Neural cell (in vitro differentiated cells): ENCODE results near the gene CCN5. TPM values are rescaled to one million over a fixed set of nuclear protein-coding genes. Genes with fewer than 3 reads are reported as not detected.

Experiments used
- H2AFZ ChIP-seq: fragments of 200-600, 300-800 bp; sonication (generic), shearing (Covaris generic); 2 replicates; pipeline ENCODE4 v1.6.0; 2014; ENCODE audit warnings: low read depth, mild to moderate bottlenecking, antibody characterized with exemption, low read length, moderate library complexity
- H3F3A ChIP-seq: fragments of 200-600 bp; shearing (Covaris generic); 2 replicates; pipeline ENCODE4 v1.6.1; 2016; ENCODE audit warnings: mild to moderate bottlenecking, moderate library complexity, mixed read lengths, antibody characterized with exemption, low read length; ENCODE audit not compliant: insufficient read depth, poor library complexity, severe bottlenecking
- H3K27ac ChIP-seq: fragments of 200-600, 300-800 bp; sonication (generic), shearing (Covaris generic); 2 replicates; pipeline ENCODE4 v1.5.1; 2014; ENCODE audit warnings: mild to moderate bottlenecking, low read length, moderate library complexity
- H3K27me3 ChIP-seq: fragments of 300-800, 200-600 bp; sonication (generic), shearing (Covaris generic); 2 replicates; pipeline ENCODE4 v1.6.0; 2014; ENCODE audit warnings: mild to moderate bottlenecking, low read depth, low read length, moderate library complexity; ENCODE audit not compliant: insufficient read depth
- H3K36me3 ChIP-seq: fragments of 300-800, 200-600 bp; sonication (generic), shearing (Covaris generic); 2 replicates; pipeline ENCODE4 v1.5.1; 2014; ENCODE audit warnings: mild to moderate bottlenecking, antibody characterized with exemption, low read length, moderate library complexity; ENCODE audit not compliant: insufficient read depth
- H3K4me2 ChIP-seq: fragments of 300-800, 200-600 bp; sonication (generic), shearing (Covaris generic); 2 replicates; pipeline ENCODE4 v1.6.0; 2014; ENCODE audit warnings: mild to moderate bottlenecking, low read length
- H3K4me3 ChIP-seq: fragments of 300-800, 200-600 bp; sonication (generic), shearing (Covaris generic); 2 replicates; pipeline ENCODE4 v1.5.1; 2014; ENCODE audit warnings: mild to moderate bottlenecking, low read length, moderate library complexity
- H3K79me2 ChIP-seq: fragments of 200-600 bp; shearing (Covaris generic); replicated peaks from 2 replicates; pipeline ENCODE4 v1.6.0; 2014; ENCODE audit warnings: mild to moderate bottlenecking, low read length, moderate library complexity; ENCODE audit not compliant: insufficient read depth
- H3K9ac ChIP-seq: fragments of 300-800, 200-600 bp; sonication (generic), shearing (Covaris generic); 2 replicates; pipeline ENCODE4 v1.6.1; 2016; ENCODE audit warnings: mild to moderate bottlenecking, low read length, mixed read lengths
- H3K9me2 ChIP-seq: fragments of 200-600 bp; shearing (Covaris generic); 2 replicates; pipeline ENCODE4 v1.6.1; 2016; ENCODE audit warnings: mild to moderate bottlenecking, low read length, mixed read lengths; ENCODE audit not compliant: insufficient read depth
- H3K9me3 ChIP-seq: fragments of 200-600, 300-800 bp; sonication (generic), shearing (Covaris generic); 2 replicates; pipeline ENCODE4 v1.6.1; 2016; ENCODE audit warnings: mild to moderate bottlenecking, mixed run types, low read length, moderate library complexity, mixed read lengths
- H4K20me1 ChIP-seq: fragments of 200-600 bp; shearing (Covaris generic); 2 replicates; pipeline ENCODE4 v1.6.1; 2016; ENCODE audit warnings: mild to moderate bottlenecking, mixed run types; ENCODE audit not compliant: insufficient read depth
- CTCF ChIP-seq: fragments of 450-650 bp; IDR thresholded peaks from 2 replicates; pipeline ENCODE4 v1.5.1; 2014; ENCODE audit warnings: antibody characterized with exemption, mild to moderate bottlenecking, moderate library complexity; ENCODE audit not compliant: poor library complexity, severe bottlenecking
- EP300 ChIP-seq: fragments of 450-650 bp; conservative IDR thresholded peaks from 2 replicates; pipeline ENCODE4 v1.6.1; 2014; ENCODE audit warnings: antibody characterized with exemption, mild to moderate bottlenecking, moderate library complexity; ENCODE audit not compliant: poor library complexity, severe bottlenecking
- EZH2 ChIP-seq: fragments of 200-600, 300-800 bp; shearing (Covaris generic), sonication (generic); IDR thresholded peaks from 2 replicates; pipeline ENCODE4 v1.6.1; 2014; ENCODE audit warnings: antibody characterized with exemption, low read length, borderline replicate concordance, mild to moderate bottlenecking; ENCODE audit not compliant: insufficient read depth, poor library complexity, severe bottlenecking
- MXI1 ChIP-seq: fragments of 450-650 bp; conservative IDR thresholded peaks from 2 replicates; pipeline ENCODE4 v1.6.1; 2014; ENCODE audit warnings: antibody characterized with exemption, mild to moderate bottlenecking; ENCODE audit not compliant: poor library complexity, severe bottlenecking
- POLR2AphosphoS5 ChIP-seq: IDR thresholded peaks from 2 replicates; pipeline ENCODE4 v1.6.1; 2012
- RAD21 ChIP-seq: fragments of 450-650 bp; conservative IDR thresholded peaks from 2 replicates; pipeline ENCODE4 v1.6.1; 2014; ENCODE audit warnings: antibody characterized with exemption, mild to moderate bottlenecking, moderate library complexity
- SMC3 ChIP-seq: fragments of 450-650 bp; conservative IDR thresholded peaks from 2 replicates; pipeline ENCODE4 v1.6.1; 2014; ENCODE audit warnings: antibody characterized with exemption, mild to moderate bottlenecking, moderate library complexity; ENCODE audit not compliant: poor library complexity
- TAF1 ChIP-seq: IDR thresholded peaks from 2 replicates; pipeline ENCODE4 v1.6.1; 2012; ENCODE audit warnings: low read depth
- polyA plus RNA-seq: library from polyadenylated mRNA; depleted of rRNA; stranded (reverse); fragments of >200 nt; gene quantifications from 2 replicates; pipeline ENCODE4 v1.2.3, GENCODE V29; 2014
- TF ChIP-seq, protein P1 (sequence below): IDR thresholded peaks from 2 replicates; pipeline ENCODE4 v1.6.1; 2012; ENCODE audit warnings: borderline replicate concordance

Gene CCN5
- polyA plus RNA-seq, 1 donor from 2014 or later = not detected

DNA sequence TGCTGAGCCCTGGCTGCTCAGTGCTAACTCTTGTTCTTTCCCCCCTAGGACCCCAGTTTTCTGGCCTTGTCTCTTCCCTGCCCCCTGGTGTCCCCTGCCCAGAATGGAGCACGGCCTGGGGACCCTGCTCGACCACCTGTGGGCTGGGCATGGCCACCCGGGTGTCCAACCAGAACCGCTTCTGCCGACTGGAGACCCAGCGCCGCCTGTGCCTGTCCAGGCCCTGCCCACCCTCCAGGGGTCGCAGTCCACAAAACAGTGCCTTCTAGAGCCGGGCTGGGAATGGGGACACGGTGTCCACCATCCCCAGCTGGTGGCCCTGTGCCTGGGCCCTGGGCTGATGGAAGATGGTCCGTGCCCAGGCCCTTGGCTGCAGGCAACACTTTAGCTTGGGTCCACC is 11.9 kb downstream of the CCN5 start:
- H3K4me3 ChIP-seq = no peak overlapping the region
- H3K4me2 ChIP-seq = no peak overlapping the region
- H3K9ac ChIP-seq = no peak overlapping the region
- H3K27me3 ChIP-seq = no peaks in the 10 kb centered on the region
- H3K36me3 ChIP-seq = no peaks in the 10 kb centered on the region
- TF ChIP-seq EP300 (no peak), POLR2AphosphoS5 (no peak), MXI1 (no peak), TAF1 (no peak), SMC3 (no peak), RAD21 (no peak), EZH2 (no peak), CTCF (no peak)
- TF ChIP-seq, protein P1, sequence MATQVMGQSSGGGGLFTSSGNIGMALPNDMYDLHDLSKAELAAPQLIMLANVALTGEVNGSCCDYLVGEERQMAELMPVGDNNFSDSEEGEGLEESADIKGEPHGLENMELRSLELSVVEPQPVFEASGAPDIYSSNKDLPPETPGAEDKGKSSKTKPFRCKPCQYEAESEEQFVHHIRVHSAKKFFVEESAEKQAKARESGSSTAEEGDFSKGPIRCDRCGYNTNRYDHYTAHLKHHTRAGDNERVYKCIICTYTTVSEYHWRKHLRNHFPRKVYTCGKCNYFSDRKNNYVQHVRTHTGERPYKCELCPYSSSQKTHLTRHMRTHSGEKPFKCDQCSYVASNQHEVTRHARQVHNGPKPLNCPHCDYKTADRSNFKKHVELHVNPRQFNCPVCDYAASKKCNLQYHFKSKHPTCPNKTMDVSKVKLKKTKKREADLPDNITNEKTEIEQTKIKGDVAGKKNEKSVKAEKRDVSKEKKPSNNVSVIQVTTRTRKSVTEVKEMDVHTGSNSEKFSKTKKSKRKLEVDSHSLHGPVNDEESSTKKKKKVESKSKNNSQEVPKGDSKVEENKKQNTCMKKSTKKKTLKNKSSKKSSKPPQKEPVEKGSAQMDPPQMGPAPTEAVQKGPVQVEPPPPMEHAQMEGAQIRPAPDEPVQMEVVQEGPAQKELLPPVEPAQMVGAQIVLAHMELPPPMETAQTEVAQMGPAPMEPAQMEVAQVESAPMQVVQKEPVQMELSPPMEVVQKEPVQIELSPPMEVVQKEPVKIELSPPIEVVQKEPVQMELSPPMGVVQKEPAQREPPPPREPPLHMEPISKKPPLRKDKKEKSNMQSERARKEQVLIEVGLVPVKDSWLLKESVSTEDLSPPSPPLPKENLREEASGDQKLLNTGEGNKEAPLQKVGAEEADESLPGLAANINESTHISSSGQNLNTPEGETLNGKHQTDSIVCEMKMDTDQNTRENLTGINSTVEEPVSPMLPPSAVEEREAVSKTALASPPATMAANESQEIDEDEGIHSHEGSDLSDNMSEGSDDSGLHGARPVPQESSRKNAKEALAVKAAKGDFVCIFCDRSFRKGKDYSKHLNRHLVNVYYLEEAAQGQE = no peak
- no peaks in the 10 kb centered on the region for H4K20me1 ChIP-seq
- H3K27ac ChIP-seq = no peak overlapping the region
- H2AFZ ChIP-seq = no peak overlapping the region
- no peaks in the 10 kb centered on the region for H3K79me2 ChIP-seq
- no peaks in the 10 kb centered on the region for H3K9me2 ChIP-seq
- H3F3A ChIP-seq = no peaks in the 10 kb centered on the region
- no peaks in the 10 kb centered on the region for H3K9me3 ChIP-seq

DNA sequence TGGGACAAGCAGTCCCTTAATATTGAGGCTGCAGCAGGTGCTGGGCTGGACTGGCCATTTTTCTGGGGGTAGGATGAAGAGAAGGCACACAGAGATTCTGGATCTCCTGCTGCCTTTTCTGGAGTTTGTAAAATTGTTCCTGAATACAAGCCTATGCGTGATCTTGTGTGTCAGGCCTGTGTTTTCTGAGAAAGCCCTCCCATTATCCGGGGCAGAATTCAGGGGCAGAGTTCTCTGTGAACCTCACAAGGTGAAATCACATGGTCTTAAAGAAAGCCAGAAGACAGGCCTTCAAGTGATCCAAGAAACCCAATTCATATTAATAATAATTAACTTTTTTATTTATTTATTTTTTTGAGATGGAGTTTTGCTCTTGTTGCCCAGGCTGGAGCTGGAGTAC is 12.5 kb downstream of the CCN5 start:
- H2AFZ ChIP-seq = no peak overlapping the region
- H3K9me2 ChIP-seq = no peaks in the 10 kb centered on the region
- no peaks in the 10 kb centered on the region for H3K9me3 ChIP-seq
- TF ChIP-seq EP300 (no peak), RAD21 (no peak), EZH2 (no peak), POLR2AphosphoS5 (no peak), CTCF (no peak), TAF1 (no peak), MXI1 (no peak), SMC3 (no peak)
- TF ChIP-seq, protein P1 = no peak
- no peaks in the 10 kb centered on the region for H4K20me1 ChIP-seq
- H3K9ac ChIP-seq = no peak overlapping the region
- H3K4me3 ChIP-seq = no peak overlapping the region
- no peak overlapping the region for H3K27ac ChIP-seq
- H3K27me3 ChIP-seq = no peaks in the 10 kb centered on the region
- H3F3A ChIP-seq = no peaks in the 10 kb centered on the region
- H3K79me2 ChIP-seq = no peaks in the 10 kb centered on the region
- H3K36me3 ChIP-seq = no peaks in the 10 kb centered on the region
- H3K4me2 ChIP-seq = no peak overlapping the region
